Iris pigment epithelial cell (primary cell): ENCODE measurements around the gene TEX13C.
"Not testable (repeated sequence)": the region's sequence is repeated elsewhere in the genome, so short reads cannot be mapped to it uniquely, and the experiment has no call there.

Source experiments
- DNase-seq: peaks from one replicate; pipeline ENCODE4 v3.0.0-alpha.2; 2011; ENCODE audit warnings: low read depth

Gene TEX13C

GRCh38 chrX:125319646-125320521 is at the start of gene TEX13C:
TEX13C (plus strand) TSS chrX:125319871; CDS start chrX:125320120, 249 bp downstream.
- no peak for DNase-seq

- no peak for DNase-seq
Measured at GRCh38 chrX:125287282-125287681, 32.4 kb upstream of the TEX13C start.

- DNase-seq: no peak
Measured at GRCh38 chrX:125288343-125288742, 31.3 kb upstream of the TEX13C start.

- peak; percentile 25 for DNase-seq
Measured at GRCh38 chrX:125289209-125289608, 30.5 kb upstream of the TEX13C start.

- peak; percentile 32 for DNase-seq
Measured at GRCh38 chrX:125289920-125290319, 29.8 kb upstream of the TEX13C start.

- DNase-seq: no peak
Measured at GRCh38 chrX:125291124-125291523, 28.5 kb upstream of the TEX13C start.

- DNase-seq: peak; percentile 52
Measured at GRCh38 chrX:125293850-125294780, 25.6 kb upstream of the TEX13C start.

- DNase-seq: peak; percentile 68
Measured at GRCh38 chrX:125295337-125295736, 24.3 kb upstream of the TEX13C start.

GRCh38 chrX:125298871-125299270 is 20.8 kb upstream of the TEX13C start:
- no peak for DNase-seq

GRCh38 chrX:125306335-125306866 is 13.3 kb upstream of the TEX13C start:
- peak; percentile 23 for DNase-seq

GRCh38 chrX:125308653-125309052 is 11.0 kb upstream of the TEX13C start:
- DNase-seq: no peak

- DNase-seq: not testable (repeated sequence)
Measured at GRCh38 chrX:125319166-125319565, 505 bp upstream of the TEX13C start.

- DNase-seq: no peak
Measured at GRCh38 chrX:125322431-125322830, 2.8 kb downstream of the TEX13C start.

- DNase-seq: no peak
Measured at GRCh38 chrX:125326599-125326998, 6.9 kb downstream of the TEX13C start.

- no peak for DNase-seq
Measured at GRCh38 chrX:125327891-125328290, 8.2 kb downstream of the TEX13C start.

- no peak for DNase-seq
Measured at GRCh38 chrX:125333583-125333982, 13.9 kb downstream of the TEX13C start.

- DNase-seq: no peak
Measured at GRCh38 chrX:125340490-125340889, 20.8 kb downstream of the TEX13C start.

GRCh38 chrX:125374169-125374568 is 54.5 kb downstream of the TEX13C start:
- no peak for DNase-seq
